ENCODE measurements around the gene RNF151. TPM values are rescaled to one million over a fixed set of nuclear protein-coding genes. Genes with fewer than 3 reads are reported as not detected.

Gene RNF151
- total and polyA plus RNA-seq, 2 of the 13 experiments (the other 11 are each of a cell fraction or from before 2014, with no cell fraction given), result not detected

DNA sequence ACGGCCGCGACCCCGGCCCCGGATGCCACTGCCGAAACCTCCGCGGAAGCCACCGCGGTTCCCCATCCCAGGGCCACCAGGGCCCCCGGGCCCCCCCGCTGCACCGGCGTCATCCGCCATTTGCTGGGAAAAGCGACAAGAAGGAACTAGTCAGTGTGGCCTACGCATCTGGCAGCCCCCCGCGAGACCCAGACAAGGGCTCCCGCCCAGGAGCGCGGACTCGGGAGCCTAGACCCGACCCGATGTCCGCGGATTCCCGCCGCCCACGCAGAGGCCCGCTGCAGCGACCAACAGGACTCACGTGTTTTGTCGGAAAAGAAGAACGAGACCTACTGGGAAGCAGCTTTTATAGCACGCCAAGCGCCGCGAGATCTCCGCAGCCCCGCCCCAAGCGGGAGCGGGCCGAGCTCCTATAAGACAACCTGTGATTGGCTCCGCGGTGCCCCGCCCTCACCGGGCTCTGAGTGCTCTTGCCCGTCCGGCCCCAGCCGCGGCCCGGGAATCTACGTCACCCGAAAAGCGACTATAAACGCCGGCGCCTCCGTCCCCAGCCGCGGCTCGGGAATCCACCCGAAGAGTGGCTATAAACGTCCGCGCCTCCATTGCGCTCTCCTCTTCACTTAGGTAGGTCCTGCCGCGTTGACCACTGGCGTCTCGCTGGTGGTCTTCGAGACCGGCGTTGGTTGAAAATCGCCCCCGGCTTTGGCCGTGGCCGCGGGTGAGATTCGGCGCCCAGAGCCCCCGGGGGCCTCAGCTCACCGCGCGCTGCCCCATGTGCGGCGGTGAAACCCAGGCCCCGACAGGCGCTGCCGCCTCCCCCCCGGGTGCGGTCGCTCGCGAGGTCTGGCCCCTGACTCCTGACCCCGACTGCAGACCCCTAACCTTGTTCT lies 1.9 kb upstream of the RNF151 start, which contains the start of gene RPS2 (continued):
- TF ChIP-seq JARID2 (CRISPR knock-in tag; IDR thresholded peaks at IDR 0.05; ENCODE audit: insufficient replicate concordance), result no peak
- TF ChIP-seq, protein P1, sequence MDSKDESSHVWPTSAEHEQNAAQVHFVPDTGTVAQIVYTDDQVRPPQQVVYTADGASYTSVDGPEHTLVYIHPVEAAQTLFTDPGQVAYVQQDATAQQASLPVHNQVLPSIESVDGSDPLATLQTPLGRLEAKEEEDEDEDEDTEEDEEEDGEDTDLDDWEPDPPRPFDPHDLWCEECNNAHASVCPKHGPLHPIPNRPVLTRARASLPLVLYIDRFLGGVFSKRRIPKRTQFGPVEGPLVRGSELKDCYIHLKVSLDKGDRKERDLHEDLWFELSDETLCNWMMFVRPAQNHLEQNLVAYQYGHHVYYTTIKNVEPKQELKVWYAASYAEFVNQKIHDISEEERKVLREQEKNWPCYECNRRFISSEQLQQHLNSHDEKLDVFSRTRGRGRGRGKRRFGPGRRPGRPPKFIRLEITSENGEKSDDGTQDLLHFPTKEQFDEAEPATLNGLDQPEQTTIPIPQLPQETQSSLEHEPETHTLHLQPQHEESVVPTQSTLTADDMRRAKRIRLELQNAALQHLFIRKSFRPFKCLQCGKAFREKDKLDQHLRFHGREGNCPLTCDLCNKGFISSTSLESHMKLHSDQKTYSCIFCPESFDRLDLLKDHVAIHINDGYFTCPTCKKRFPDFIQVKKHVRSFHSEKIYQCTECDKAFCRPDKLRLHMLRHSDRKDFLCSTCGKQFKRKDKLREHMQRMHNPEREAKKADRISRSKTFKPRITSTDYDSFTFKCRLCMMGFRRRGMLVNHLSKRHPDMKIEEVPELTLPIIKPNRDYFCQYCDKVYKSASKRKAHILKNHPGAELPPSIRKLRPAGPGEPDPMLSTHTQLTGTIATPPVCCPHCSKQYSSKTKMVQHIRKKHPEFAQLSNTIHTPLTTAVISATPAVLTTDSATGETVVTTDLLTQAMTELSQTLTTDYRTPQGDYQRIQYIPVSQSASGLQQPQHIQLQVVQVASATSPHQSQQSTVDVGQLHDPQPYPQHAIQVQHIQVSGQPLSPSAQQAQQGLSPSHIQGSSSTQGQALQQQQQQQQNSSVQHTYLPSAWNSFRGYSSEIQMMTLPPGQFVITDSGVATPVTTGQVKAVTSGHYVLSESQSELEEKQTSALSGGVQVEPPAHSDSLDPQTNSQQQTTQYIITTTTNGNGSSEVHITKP (CRISPR knock-in tag; IDR thresholded peaks at IDR 0.05; ENCODE audit: low read depth), result 0 out of 2 replicates have a peak, but pooled peaks have one; percentile 27
- no peak for TF ChIP-seq CHCHD3 (CRISPR knock-in tag; IDR thresholded peaks at IDR 0.05)
- no peak for TF ChIP-seq FOXA1 (IDR thresholded peaks at IDR 0.05)
- TF ChIP-seq FOXA1 (CRISPR knock-in tag; IDR thresholded peaks at IDR 0.05), result no peak
- peak; percentile 100 for TF ChIP-seq POLR2G (IDR thresholded peaks at IDR 0.05; ENCODE audit: low read depth, low read length)
- no peak for TF ChIP-seq ZBTB39 (CRISPR knock-in tag; IDR thresholded peaks at IDR 0.05)
- peak; percentile 84; the same call in 1 of the 2 replicates for TF ChIP-seq GATA4 (IDR thresholded peaks at IDR 0.05; ENCODE audit: borderline replicate concordance, low read depth)
- TF ChIP-seq ZNF773 (CRISPR knock-in tag; IDR thresholded peaks at IDR 0.05; ENCODE audit: borderline replicate concordance), result peak; percentile 78; the same call in 1 of the 2 replicates
- TF ChIP-seq ZNF496 (CRISPR knock-in tag; IDR thresholded peaks at IDR 0.05; ENCODE audit: insufficient replicate concordance), result no peak
- TF ChIP-seq SALL2 (CRISPR knock-in tag; IDR thresholded peaks at IDR 0.05), result peak; percentile 74; the same call in 1 of the 2 replicates
- no peak for TF ChIP-seq ZNF260 (CRISPR knock-in tag; IDR thresholded peaks at IDR 0.05; ENCODE audit: borderline replicate concordance, low read depth)
- no peak for TF ChIP-seq JUNB (CRISPR knock-in tag; IDR thresholded peaks at IDR 0.05; ENCODE audit: borderline replicate concordance)
- TF ChIP-seq XRCC5 (optimal IDR thresholded peaks at IDR 0.05; ENCODE audit: low read length), result peak; percentile 52
- TF ChIP-seq ZFP91 (CRISPR knock-in tag; IDR thresholded peaks at IDR 0.05; ENCODE audit: borderline replicate concordance), result peak; percentile 44; the same call in 1 of the 2 replicates

All from HepG2 (cell line).